HFF-Myc (cell line): ENCODE data around the gene MTHFSD.
A peak's percentile ranks its signal among the peaks of the same experiment; 100 is the strongest.

Experiments used
- DNase-seq: peaks from one replicate; pipeline ENCODE4 v3.0.0-alpha.2; 2011; ENCODE audit warnings: low read depth; ENCODE audit errors: extremely low read depth
- H3K4me3 ChIP-seq: replicated peaks from 2 replicates; pipeline ENCODE4 v1.5.1; 2011; ENCODE audit warnings: low read depth, mild to moderate bottlenecking, control low read depth, low read length
- CTCF ChIP-seq: IDR thresholded peaks from 2 replicates; pipeline ENCODE4 v1.5.1; 2012; ENCODE audit warnings: mild to moderate bottlenecking, low read depth, low read length, control low read depth; ENCODE audit errors: missing control alignments

Gene MTHFSD

GRCh38 chr16:86587487-86587886, 32.5 kb upstream of the MTHFSD start:
- no peak for DNase-seq

GRCh38 chr16:86585821-86586611, 31.0 kb upstream of the MTHFSD start:
- TF ChIP-seq CTCF = no peak
- no peak overlapping the region for H3K4me3 ChIP-seq
- no peak for DNase-seq

More at GRCh38 chr16:86587487-86587886, 32.5 kb upstream of the MTHFSD start:
- TF ChIP-seq CTCF = no peak
- no peak overlapping the region for H3K4me3 ChIP-seq

GRCh38 chr16:86584726-86585721, 30.0 kb upstream of the MTHFSD start:
- no peak for DNase-seq
- no peak overlapping the region for H3K4me3 ChIP-seq
- no peak for TF ChIP-seq CTCF

GRCh38 chr16:86584071-86584685, 29.1 kb upstream of the MTHFSD start:
- H3K4me3 ChIP-seq = no peak overlapping the region
- no peak for TF ChIP-seq CTCF
- no peak for DNase-seq

- H3K4me3 ChIP-seq = peak overlapping the region; percentile 64
- no peak for DNase-seq
- no peak for TF ChIP-seq CTCF
Observed at GRCh38 chr16:86581458-86581857, 26.4 kb upstream of the MTHFSD start.

GRCh38 chr16:86580791-86581170, 25.7 kb upstream of the MTHFSD start:
- DNase-seq = no peak
- peak overlapping the region; percentile 64 for H3K4me3 ChIP-seq
- no peak for TF ChIP-seq CTCF
